GM21447 (cell line): ENCODE data around the gene CHRM3.

ENCODE experiments used
- ATAC-seq: cut with Tn5 transposase; IDR thresholded peaks from one replicate; pipeline ENCODE4 v1.9.1; 2021; ENCODE audit not compliant: unreplicated experiment

CHRM3 gene

GRCh38 chr1:239394107-239394506, 7.7 kb downstream of the CHRM3 start:
- no peak for ATAC-seq

DNA sequence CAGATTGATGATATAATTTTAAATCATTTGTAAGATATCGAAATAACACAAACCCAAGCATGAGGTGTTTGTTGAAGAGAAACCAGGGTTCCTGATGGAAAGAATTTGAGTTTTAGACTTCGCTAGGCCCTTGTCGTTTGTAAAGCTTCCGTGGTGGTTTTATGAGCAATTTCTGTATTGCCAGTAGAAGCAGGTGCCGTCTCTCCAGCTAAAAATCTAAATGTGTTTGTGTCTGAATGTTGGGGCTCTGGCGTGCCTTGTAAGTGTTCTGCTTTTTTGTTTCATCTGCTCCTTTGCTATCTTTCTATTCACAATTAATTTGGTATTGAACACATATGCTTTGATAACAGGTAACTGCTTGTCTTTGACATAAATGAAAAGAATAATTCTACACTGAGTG, 27.5 kb downstream of the CHRM3 start:
- ATAC-seq: no peak

- no peak for ATAC-seq
These were observed 30.9 kb downstream of the CHRM3 start for GRCh38 chr1:239417221-239417620.

GRCh38 chr1:239417986-239418640, 31.7 kb downstream of the CHRM3 start:
- no peak for ATAC-seq

GRCh38 chr1:239418681-239419080, 32.3 kb downstream of the CHRM3 start:
- ATAC-seq: no peak

DNA sequence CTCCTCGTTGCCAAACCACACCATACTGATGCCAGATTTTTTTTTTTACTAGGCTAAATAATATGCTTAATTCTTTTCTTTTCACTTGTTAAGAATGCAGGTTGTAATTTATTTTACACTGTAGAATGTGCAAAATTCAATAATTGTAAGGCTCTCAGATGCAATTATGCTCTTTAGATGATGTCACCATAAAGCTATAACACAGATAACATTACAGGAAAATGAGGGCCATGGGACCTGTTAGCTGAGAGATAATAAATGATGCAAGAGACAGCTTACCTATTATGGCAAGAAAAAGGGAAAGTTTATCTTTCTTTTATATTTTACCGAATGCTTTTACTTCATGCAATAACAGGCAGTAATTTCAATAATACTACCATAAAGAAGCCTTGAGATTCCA, 35.4 kb downstream of the CHRM3 start:
- no peak for ATAC-seq

DNA sequence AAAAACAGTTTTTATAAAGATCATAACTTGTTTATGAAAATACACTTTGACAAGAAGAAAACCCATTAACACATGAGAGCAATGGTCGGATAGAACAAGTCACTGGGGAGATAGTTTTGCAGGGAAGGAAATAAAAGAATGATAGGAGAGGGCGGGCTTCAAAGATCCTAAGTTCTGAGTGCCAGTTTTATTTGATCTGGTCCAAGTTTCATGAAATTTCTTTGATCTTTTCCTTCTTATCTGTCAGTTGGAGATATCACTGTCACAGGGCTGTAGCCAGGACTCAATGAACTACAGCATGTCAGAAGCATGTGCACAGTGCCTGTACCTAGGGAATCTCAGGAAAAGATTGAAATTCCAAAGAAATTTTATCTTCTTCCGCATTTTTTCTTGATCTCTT, 36.5 kb downstream of the CHRM3 start:
- ATAC-seq: no peak

DNA sequence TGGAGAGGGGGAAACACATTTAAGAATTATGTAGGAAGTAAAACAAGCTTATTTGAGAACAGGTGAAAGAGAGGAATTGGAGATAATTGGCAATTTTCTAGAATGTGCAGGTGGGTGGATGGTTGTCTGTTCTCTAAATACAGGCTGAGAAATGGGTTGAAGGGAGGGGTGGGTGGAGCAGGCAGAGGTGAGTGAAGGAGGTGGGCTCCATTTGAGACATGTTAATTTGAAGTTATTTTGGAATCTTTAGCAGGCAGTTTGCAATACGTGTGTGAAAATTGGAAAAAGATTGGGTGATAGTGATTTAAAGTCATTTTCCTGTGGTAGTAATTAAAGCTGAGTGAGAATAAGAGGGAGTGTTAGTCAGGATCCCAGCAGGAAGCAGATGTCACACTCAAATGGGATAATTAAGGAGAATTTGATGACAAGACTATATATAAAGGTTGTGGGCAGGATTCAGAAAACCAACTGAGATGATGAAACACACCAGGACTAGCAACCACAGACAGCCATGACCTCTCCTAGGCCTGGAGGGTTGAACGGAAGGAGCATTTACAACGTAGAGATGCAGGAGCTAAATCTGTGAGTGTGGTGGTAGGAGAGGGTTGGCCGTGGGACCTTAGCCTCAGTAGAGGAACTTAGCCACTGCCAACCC, 40.6 kb downstream of the CHRM3 start:
- no peak for ATAC-seq

- ATAC-seq: no peak
These were observed 41.3 kb downstream of the CHRM3 start for GRCh38 chr1:239427712-239428111.

DNA sequence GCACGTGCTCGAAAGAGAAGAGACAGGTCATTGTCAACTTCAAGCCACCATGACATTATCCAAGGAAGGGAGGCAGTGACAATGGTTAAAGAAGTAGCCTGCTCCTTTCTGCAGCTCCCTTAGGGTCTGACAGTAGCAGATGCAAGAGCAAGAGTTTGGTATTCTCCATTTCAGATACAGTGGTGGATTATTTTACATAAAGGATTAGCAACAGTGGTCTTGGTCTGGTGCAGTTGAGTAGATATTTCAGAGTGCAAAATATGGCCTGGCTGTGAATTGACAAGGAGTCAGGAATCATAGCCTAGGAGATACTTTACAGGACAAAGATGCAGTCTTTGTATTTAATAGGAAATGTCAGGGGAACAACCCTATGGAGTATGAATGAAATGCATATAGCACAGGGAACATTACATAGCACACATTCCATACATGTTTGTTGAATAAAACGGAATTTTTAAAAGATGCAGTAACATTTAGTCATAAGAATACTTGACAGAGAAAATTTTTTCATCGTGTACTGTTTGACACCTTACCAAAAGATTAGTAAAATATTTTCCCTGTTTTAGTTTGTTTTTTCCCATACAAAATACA, 41.8 kb downstream of the CHRM3 start:
- no peak for ATAC-seq

- no peak for ATAC-seq
These were observed 42.8 kb downstream of the CHRM3 start for GRCh38 chr1:239429163-239429562.

GRCh38 chr1:239432255-239432654, 45.9 kb downstream of the CHRM3 start:
- no peak for ATAC-seq

- no peak for ATAC-seq
These were observed 47.8 kb downstream of the CHRM3 start for GRCh38 chr1:239434181-239434580.
